ENCODE results near the gene SUB1.
"Not testable (repeated sequence)": the region's sequence is repeated elsewhere in the genome, so short reads cannot be mapped to it uniquely, and the experiment has no call there.

GRCh38 chr5:32633017-32633416 is 47.7 kb downstream of the SUB1 start:
- TF ChIP-seq CTCF, POLR2A (IDR thresholded peaks at IDR 0.05): not testable (repeated sequence)

All from uterus (tissue), 2 donors.